Gastroesophageal sphincter (tissue), 4 donors: Measurements from ENCODE around the gene SCCPDH. TPM values are rescaled to one million over a fixed set of nuclear protein-coding genes. Genes with fewer than 3 reads are reported as not detected.

ENCODE experiments used
- ATAC-seq: fragments of 150-250 bp; one replicate; pipeline ENCODE4 v1.9.1; 2016; ENCODE audit warnings: mild to moderate bottlenecking, moderate library complexity
- H3K27ac ChIP-seq, 4 donors: fragments of 200-600 bp; sonication (generic) in 3 of 4; 1 replicate in 3 of 4; 2 replicates in 1 of 4; pipeline ENCODE4 v1.5.1; 2016 to 2019
- H3K27me3 ChIP-seq: fragments of 200-600 bp; sonication (generic); one replicate; pipeline ENCODE4 v1.5.1; 2019
- H3K36me3 ChIP-seq, 2 donors: fragments of 200-600 bp; sonication (generic); one replicate each; pipeline ENCODE4 v1.5.1; 2019; ENCODE audit warnings: control low read depth in 1 of 2
- H3K4me1 ChIP-seq, 3 donors: fragments of 200-600 bp; sonication (generic); 1 replicate in 2 of 3; 2 replicates in 1 of 3; pipeline ENCODE4 v1.5.1; 2016 to 2019; ENCODE audit warnings: control low read depth in 2 of 3
- H3K4me3 ChIP-seq, 2 donors: fragments of 200-600 bp; sonication (generic); one replicate each; pipeline ENCODE4 v1.5.1; 2019; ENCODE audit warnings: mild to moderate bottlenecking in 1 of 2, moderate library complexity in 1 of 2
- H3K9me3 ChIP-seq, 3 donors: fragments of 200-600 bp; sonication (generic); one replicate each; pipeline ENCODE4 v1.5.1; 2017 to 2019; ENCODE audit warnings: control low read depth in 2 of 3
- EP300 ChIP-seq: sonication (generic); formaldehyde crosslinking; IDR thresholded peaks from one replicate; pipeline ENCODE4 v1.6.1; 2017; ENCODE audit warnings: antibody characterized with exemption, mild to moderate bottlenecking
- POLR2A ChIP-seq, 2 donors: fragments of 450-650 bp; IDR thresholded peaks; one replicate each; pipeline ENCODE4 v1.6.1; 2017; ENCODE audit warnings: antibody characterized with exemption in 2 of 2, mild to moderate bottlenecking in 2 of 2, moderate library complexity in 1 of 2
- POLR2AphosphoS5 ChIP-seq: sonication (generic); formaldehyde crosslinking; IDR thresholded peaks from one replicate; pipeline ENCODE4 v1.6.1; 2017; ENCODE audit warnings: antibody characterized with exemption
- WGBS, 2 donors: methylation state at CpG; one replicate each; pipeline ENCODE4 v1.1.5; 2018; ENCODE audit warnings: low coverage in 1 of 2; 5-methylcytosine and 5-hydroxymethylcytosine counted together
- total RNA-seq, 4 donors: library from RNA; depleted of rRNA; stranded (reverse); fragments of >200 nt; gene quantifications; one replicate each; pipeline ENCODE4 v1.1.0, GENCODE V29; 2016
- TF ChIP-seq, protein P1 (sequence below), 4 experiments: fragments of 200-600 bp in 2 of 4; fragments of 450-650 bp in 2 of 4; sonication (generic) in 1 of 4; IDR thresholded peaks; one replicate each; pipeline ENCODE4 v1.5.1; 2017 to 2019; ENCODE audit warnings: antibody characterized with exemption in 4 of 4, mild to moderate bottlenecking in 2 of 4, moderate library complexity in 2 of 4

Gene SCCPDH
- total RNA-seq, 4 donors from 2014 or later, result 21.3 to 32.2 (median 23.1) TPM

DNA sequence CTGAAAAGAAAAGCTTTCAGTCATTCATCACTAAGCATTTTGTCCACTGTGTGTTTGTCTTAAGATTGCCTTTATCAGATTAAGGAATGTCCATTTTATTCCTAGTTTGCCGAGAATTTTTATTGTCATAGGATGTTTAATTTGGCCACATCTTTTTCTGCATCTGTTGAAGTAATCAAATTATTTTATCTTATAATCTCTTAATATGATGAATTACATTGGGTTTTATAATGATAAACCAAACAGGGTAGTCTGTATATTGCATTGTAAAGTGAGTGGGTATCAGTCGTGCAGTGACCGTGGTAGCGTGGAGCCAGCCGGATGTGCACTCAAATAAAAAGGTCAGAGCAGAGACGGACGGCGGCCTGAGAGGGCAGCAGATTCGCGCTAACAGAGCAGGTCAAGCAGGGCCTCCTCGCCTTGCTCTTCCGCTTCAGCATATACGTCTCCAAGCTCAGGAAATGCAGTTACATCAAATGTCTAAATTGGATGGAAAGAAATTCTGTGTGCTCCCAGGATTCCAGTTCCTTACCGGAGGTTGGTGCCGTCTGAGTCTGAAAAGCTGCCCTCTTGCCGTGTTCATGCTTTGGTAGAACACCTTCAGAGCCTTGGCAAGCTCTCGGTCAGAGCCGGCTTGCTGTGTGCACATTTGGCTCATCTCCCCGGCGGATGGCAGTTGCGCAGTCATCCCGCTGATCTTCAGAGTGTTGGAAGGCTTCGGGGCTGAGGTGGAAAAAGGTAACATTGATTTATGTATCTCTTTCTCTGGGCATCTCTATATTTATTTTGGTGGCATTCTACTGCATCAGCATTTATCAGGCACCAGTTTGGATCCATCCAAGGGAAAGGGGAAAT, 51.5 kb downstream of the SCCPDH start:
- Histone ChIP-seq H3K9me3 (no peaks in the 10 kb centered on the region), H3K27ac (no peak overlapping the region), H3K27me3 (no peaks in the 10 kb centered on the region), H3K4me1 (no peaks in the 10 kb centered on the region), H3K36me3 (peaks cover 0 to 80% of the 10 kb centered on the region in 2 donors), H3K4me3 (no peak overlapping the region)
- no peak for ATAC-seq
- whole genome bisulfite sequencing, 2 donors, result 79 to 89% methylated on average over 10 to 23 of the region's 23 CpGs
- TF ChIP-seq, protein P1, sequence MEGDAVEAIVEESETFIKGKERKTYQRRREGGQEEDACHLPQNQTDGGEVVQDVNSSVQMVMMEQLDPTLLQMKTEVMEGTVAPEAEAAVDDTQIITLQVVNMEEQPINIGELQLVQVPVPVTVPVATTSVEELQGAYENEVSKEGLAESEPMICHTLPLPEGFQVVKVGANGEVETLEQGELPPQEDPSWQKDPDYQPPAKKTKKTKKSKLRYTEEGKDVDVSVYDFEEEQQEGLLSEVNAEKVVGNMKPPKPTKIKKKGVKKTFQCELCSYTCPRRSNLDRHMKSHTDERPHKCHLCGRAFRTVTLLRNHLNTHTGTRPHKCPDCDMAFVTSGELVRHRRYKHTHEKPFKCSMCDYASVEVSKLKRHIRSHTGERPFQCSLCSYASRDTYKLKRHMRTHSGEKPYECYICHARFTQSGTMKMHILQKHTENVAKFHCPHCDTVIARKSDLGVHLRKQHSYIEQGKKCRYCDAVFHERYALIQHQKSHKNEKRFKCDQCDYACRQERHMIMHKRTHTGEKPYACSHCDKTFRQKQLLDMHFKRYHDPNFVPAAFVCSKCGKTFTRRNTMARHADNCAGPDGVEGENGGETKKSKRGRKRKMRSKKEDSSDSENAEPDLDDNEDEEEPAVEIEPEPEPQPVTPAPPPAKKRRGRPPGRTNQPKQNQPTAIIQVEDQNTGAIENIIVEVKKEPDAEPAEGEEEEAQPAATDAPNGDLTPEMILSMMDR (IDR thresholded peaks at IDR 0.05), result no peak
- TF ChIP-seq EP300 (no peak), POLR2A (IDR thresholded peaks at IDR 0.05) (no peak), POLR2AphosphoS5 (no peak)

DNA sequence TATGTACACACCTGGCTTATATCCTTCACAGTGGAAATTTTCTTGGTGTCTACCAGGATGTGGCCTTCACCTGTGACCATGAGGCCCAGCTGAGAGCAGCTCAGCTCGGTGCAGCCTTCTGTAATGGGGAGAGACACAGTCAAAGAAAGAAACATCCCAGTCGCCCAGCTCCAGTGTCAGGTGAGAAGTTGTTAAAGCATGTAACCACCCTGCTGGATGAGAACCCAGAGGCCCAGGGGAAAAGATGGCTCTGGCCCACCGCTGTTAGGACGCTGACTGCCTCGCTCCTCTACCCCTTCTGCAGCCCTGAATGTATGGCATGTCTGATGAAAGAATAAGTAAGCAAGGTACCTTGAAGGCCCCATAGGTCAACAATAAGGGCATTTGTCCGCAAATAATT, 52.7 kb downstream of the SCCPDH start:
- 91% methylated on average over 5 of the region's 6 CpGs; no CpG with 5 or more reads in 1 of the 2 donors for WGBS, 2 donors
- Histone ChIP-seq H3K4me3 (no peak overlapping the region), H3K36me3 (peaks cover 0 to 76% of the 10 kb centered on the region in 2 donors), H3K9me3 (no peaks in the 10 kb centered on the region), H3K4me1 (no peaks in the 10 kb centered on the region), H3K27me3 (no peaks in the 10 kb centered on the region), H3K27ac (no peak overlapping the region)
- TF ChIP-seq EP300 (no peak), POLR2A (IDR thresholded peaks at IDR 0.05) (no peak), POLR2AphosphoS5 (no peak)
- TF ChIP-seq, protein P1 (IDR thresholded peaks at IDR 0.05), result no peak
- ATAC-seq, result no peak

DNA sequence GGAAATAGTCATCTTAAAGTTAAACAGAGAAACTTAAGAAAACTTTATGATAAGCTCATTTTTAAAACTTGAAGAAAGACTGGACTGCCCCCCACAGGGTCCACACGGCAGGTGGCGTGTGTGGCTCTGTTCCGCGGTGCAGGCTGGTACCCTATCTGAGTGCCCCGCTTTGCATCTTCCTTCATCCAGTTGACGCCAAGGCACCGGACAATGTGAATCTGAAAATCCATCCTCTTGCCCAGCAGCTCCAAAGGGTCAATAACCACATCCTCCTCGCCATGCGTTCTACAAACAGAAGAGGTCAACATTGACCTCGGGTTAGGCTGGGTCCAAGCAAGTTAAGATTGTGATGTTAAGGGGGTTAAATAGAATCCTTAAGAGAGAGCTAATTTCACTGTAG, 54.5 kb downstream of the SCCPDH start:
- Histone ChIP-seq H3K9me3 (no peaks in the 10 kb centered on the region), H3K27me3 (no peaks in the 10 kb centered on the region), H3K4me1 (no peaks in the 10 kb centered on the region), H3K27ac (no peak overlapping the region), H3K36me3 (peaks cover 0 to 61% of the 10 kb centered on the region in 2 donors), H3K4me3 (no peak overlapping the region)
- WGBS, 2 donors, result 70 to 90% methylated on average over 2 to 10 of the region's 10 CpGs
- no peak for ATAC-seq
- TF ChIP-seq, protein P1 (IDR thresholded peaks at IDR 0.05), result no peak
- TF ChIP-seq POLR2A (IDR thresholded peaks at IDR 0.05) (no peak), EP300 (no peak), POLR2AphosphoS5 (no peak)

DNA sequence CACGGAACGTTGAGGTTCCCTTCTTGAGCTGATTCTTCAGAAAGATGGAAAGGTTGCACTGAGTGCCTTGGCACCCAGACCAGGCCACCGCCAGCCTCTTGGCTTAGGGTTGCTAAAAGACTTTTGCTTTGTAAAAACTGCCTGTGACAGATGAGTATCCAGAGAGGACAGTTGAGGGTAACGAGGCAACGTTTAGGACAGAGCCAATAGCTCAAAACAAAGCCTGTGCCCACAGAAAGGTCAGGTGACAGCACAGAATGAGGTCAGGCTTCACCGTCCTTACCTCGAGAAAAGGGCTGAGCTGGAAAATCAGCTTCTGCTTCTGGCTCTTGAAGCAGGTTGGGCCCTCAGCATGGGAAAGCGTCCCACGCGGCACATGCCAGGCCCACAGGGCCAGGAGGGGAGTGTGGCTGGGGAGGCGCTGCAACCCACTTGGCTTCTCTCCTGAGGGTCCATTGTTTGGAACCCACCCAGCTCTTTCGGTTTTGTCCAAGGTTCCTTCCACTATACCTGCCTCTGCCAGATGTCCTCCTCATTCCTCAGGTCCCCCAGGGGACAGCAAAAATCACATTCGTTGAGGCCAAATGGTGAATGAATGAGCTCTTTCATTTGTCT, 55.5 kb downstream of the SCCPDH start:
- 82 to 85% methylated on average over 4 to 11 of the region's 13 CpGs for WGBS, 2 donors
- Histone ChIP-seq H3K36me3 (peaks cover 0 to 61% of the 10 kb centered on the region in 2 donors), H3K4me1 (no peaks in the 10 kb centered on the region), H3K27me3 (no peaks in the 10 kb centered on the region), H3K9me3 (no peaks in the 10 kb centered on the region), H3K4me3 (no peak overlapping the region), H3K27ac (no peak overlapping the region)
- no peak for ATAC-seq
- TF ChIP-seq, protein P1 (IDR thresholded peaks at IDR 0.05), result no peak
- TF ChIP-seq POLR2AphosphoS5 (no peak), EP300 (no peak), POLR2A (IDR thresholded peaks at IDR 0.05) (no peak)
